HG03175 (cell line): ENCODE data around the gene POFUT2.

Source experiments
- ATAC-seq: cut with Tn5 transposase; IDR thresholded peaks from one replicate; pipeline ENCODE4 v1.9.1; 2021; ENCODE audit warnings: mild to moderate bottlenecking, moderate library complexity; ENCODE audit not compliant: unreplicated experiment

The POFUT2 gene

GRCh38 chr21:45252448-45252925 is 35.2 kb downstream of the POFUT2 start:
- no peak for ATAC-seq

- no peak for ATAC-seq
These were observed 35.9 kb downstream of the POFUT2 start for GRCh38 chr21:45251635-45252447.

- no peak for ATAC-seq
These were observed 36.6 kb downstream of the POFUT2 start for GRCh38 chr21:45250914-45251634.

DNA sequence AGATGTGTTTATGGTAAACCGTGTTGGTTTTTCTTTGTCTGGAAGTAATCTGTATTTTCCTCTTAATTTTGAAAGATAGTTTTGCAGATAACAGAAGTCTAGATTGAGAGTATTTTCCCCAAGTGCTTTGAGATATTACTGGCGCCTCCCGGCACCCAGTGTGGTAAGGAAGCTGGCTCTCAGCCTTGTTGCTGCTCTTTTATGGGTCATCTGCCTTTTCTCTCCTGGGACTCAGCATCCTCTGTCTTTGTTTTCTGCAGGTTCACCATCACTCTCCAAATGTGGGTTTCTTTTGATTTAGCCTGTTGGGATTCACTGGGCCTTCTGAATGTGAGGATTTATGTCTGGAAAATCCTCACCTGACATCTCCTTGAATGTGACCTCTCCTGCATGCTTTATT is 37.4 kb downstream of the POFUT2 start:
- ATAC-seq = no peak

DNA sequence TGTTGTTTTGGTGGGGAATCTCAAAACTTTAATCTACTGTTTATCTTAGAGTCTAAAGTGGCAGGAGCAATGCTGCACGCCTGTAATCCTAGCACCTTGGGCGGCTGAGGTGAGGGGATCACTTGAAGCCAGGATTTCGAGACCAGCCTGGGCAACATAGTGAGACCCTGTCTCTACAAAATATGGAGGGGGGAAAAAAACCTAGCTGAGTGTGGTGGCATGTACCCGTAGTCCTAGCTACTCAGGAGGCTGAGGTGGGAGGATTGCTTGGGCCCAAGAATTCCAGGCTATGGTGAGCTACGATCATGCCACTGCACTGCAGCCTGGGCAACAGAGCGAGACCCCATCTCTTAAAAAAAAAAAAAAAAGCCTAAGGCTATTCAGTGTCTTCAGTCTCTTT is 38.1 kb downstream of the POFUT2 start:
- no peak for ATAC-seq

- no peak for ATAC-seq
These were observed 38.8 kb downstream of the POFUT2 start for GRCh38 chr21:45248893-45249381.

DNA sequence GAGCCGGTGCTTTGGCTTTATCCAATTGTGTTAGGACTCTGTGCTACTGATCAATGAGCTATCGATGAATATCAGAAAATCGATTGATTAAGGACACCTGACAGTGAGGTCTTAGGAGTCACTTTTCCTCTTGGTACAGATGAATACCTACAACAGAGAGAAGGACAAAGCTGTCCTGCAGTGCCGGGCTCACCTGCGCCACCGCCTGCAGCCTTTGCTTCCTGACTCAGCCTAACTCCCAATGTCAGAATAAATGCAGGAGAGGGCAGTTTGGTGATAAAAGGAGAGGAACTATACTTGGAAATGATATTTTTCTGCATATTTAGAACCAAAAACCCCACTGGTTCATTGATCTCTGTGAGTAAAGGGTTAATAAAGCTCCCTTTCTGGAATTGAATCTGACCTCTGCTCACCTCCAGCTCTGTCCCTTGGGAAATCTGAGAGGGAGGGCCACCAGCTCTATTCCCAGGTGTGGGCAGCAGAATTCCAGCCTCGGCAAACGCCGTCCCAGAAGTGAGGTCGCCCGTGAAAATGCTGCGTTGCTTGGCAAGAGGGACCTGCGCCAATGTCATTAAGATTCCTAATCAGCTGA is 39.3 kb downstream of the POFUT2 start:
- ATAC-seq = no peak

- ATAC-seq = no peak
These were observed 41.0 kb downstream of the POFUT2 start for GRCh38 chr21:45246386-45247320.

- no peak for ATAC-seq
These were observed 42.8 kb downstream of the POFUT2 start for GRCh38 chr21:45244799-45245340.

DNA sequence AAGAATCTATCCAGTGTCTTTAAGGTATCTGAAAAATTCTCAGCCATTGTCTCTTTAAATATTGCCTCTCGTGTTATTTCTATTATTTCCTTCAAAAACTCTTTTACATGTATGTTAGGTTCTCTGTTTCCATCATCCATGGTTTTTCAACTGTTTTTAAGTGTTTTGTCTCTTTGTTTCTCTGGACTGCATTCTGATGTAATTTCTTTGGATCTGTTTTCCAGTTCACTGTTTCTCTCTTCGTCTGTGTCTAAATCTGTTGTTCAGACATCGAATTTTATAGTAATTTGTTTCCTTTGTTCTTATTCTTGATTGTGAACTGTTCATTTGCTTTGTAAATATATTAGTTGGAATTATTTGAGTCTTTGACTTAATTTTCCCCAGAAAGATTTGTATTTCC is 44.1 kb downstream of the POFUT2 start:
- no peak for ATAC-seq

GRCh38 chr21:45241357-45241756 is 46.3 kb downstream of the POFUT2 start:
- ATAC-seq = no peak

DNA sequence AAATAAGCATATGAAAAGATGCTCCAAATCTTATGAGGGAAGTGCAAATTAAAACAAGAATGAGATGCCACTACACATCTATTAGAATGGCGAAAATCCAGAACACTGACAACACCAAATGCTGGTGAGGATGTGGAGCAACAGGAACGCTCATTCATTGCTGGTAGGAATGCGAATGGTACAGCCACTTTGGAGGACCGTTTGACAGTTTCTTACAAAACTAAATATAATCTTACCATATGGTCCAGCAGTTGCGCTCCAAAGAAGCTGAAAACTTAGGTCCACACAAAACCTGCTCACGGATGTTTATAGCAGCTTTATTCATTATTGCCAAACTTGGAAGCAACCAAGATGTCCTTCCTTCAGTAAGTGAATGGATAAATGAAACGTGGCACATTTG is 50.3 kb downstream of the POFUT2 start:
- ATAC-seq = no peak

DNA sequence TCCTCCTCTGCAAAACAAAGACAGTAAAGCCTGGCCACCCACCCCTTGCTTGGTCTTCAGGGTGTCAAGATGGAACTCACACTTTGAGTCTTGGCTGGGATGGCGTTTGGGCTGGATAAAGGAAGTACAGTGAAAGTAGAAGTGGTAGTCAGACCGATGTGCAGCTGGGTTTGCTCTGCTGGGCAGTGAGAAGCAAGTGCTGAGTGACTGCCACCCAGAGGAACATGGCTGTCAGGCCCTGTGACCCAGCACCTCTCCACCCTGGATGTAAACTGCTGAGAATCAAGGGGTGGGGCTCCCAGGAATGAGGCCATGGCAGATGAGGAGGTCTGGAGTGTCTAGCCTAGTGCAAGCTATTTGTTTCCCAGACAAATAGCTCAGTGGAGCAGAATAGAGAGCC is 51.2 kb downstream of the POFUT2 start:
- no peak for ATAC-seq

GRCh38 chr21:45235488-45235887 is 52.2 kb downstream of the POFUT2 start:
- no peak for ATAC-seq

DNA sequence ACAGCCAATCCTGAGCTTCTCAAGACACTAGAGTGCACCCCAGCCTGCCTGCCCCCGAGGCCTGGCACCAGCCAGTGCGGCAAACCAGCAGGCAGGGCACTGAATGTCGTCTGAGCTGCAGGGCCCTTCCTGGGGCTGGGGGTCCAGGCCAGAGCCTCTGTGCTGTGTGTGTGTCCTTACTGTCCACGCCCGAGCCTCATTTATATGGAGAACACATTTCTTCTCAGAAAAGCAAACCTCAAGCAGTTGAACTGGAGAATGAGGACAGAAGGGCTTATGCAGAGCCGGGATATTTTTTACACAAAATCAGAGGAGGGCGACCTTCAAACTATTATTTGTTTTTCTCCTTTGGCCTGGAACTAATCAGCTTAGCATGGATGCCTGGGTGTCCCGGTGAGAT is 52.7 kb downstream of the POFUT2 start:
- no peak for ATAC-seq

DNA sequence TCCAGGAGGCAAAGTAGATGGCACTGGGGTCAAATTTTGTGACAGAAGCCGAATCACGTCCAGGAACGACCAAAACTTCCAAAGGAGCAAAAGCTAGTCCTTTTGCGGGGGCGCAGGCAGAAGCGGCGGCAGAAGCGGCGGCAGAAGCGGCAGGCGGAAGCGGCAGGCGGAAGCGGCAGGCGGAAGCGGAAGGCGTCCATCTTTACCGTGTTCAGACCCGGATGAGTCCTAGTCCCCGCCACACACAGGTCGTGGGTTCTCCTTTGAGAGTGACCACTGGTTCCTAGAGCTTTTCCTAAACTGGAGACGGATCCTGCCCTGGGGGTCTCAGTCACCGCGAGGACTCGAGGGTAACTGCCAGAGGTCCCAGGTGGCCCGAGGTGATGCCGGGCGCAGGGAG is 53.6 kb downstream of the POFUT2 start:
- no peak for ATAC-seq

- ATAC-seq = no peak
These were observed 56.0 kb downstream of the POFUT2 start for GRCh38 chr21:45231705-45232104.

- ATAC-seq = no peak
These were observed 58.9 kb downstream of the POFUT2 start for GRCh38 chr21:45228656-45229240.

- ATAC-seq = no peak
These were observed 59.5 kb downstream of the POFUT2 start for GRCh38 chr21:45228171-45228641.

DNA sequence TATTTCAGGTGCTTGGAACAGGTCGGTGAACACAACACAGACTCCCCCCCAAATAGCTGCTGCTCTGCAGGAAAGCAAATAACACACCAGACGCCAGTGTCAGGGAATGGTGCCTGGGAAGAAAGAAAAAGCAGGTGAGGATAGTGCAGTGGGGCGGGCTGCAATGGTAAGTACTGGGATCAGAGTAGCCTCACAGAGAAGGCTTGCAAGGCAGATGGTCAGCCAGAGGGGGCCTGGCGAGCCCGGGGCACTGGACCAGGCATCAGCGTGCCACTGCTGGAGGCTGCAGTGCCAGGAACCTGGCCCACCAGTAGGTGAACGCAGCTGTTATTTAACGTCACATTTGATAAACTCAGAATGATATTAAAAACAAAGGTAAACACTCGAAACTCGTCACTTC is 60.0 kb downstream of the POFUT2 start:
- no peak for ATAC-seq
